Epithelial cell of proximal tubule (primary cell): ENCODE results near the gene MTX3. TPM values are rescaled to one million over a fixed set of nuclear protein-coding genes. Genes with fewer than 3 reads are reported as not detected.

Experiments
- DNase-seq: peaks from one replicate; pipeline ENCODE4 v3.0.0-alpha.2; 2011; ENCODE audit warnings: low read depth
- H3K4me3 ChIP-seq: 2 replicates; pipeline ENCODE4 v1.5.1; 2011; ENCODE audit warnings: low read depth, mild to moderate bottlenecking, low read length
- total RNA-seq: library from RNA; depleted of rRNA; stranded (reverse); fragments of >200 nt; gene quantifications from 2 replicates; pipeline ENCODE4 v1.2.3, GENCODE V29; 2015
- TF ChIP-seq, protein P1 (sequence below): conservative IDR thresholded peaks from 2 replicates; pipeline ENCODE4 v1.5.1; 2012; ENCODE audit warnings: low read depth, mild to moderate bottlenecking, low read length

MTX3 gene
- total RNA-seq, 1 donor from 2014 or later, result 6.2 TPM

DNA sequence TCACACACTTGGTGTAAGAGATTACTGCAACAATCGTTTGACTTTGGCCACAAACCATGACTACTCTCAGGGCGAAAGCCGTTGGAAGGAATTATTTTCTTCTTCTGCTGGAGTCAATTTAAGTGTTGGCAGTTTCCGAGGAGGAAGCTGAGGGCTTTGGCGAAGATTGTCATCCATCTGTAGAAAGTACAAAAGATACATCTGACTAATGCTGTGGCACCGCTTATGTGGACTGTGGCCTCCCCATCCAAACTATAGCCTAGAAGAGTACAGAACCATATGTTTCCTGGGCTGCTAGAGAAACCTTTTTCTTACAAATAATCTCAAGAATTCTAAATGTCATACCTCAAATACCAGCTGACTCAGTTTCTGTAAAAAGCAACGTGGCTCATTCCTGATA lies 7.4 kb downstream of the MTX3 start:
- TF ChIP-seq, protein P1, sequence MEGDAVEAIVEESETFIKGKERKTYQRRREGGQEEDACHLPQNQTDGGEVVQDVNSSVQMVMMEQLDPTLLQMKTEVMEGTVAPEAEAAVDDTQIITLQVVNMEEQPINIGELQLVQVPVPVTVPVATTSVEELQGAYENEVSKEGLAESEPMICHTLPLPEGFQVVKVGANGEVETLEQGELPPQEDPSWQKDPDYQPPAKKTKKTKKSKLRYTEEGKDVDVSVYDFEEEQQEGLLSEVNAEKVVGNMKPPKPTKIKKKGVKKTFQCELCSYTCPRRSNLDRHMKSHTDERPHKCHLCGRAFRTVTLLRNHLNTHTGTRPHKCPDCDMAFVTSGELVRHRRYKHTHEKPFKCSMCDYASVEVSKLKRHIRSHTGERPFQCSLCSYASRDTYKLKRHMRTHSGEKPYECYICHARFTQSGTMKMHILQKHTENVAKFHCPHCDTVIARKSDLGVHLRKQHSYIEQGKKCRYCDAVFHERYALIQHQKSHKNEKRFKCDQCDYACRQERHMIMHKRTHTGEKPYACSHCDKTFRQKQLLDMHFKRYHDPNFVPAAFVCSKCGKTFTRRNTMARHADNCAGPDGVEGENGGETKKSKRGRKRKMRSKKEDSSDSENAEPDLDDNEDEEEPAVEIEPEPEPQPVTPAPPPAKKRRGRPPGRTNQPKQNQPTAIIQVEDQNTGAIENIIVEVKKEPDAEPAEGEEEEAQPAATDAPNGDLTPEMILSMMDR, result no peak
- no peak for DNase-seq
- H3K4me3 ChIP-seq, result no peak overlapping the region

DNA sequence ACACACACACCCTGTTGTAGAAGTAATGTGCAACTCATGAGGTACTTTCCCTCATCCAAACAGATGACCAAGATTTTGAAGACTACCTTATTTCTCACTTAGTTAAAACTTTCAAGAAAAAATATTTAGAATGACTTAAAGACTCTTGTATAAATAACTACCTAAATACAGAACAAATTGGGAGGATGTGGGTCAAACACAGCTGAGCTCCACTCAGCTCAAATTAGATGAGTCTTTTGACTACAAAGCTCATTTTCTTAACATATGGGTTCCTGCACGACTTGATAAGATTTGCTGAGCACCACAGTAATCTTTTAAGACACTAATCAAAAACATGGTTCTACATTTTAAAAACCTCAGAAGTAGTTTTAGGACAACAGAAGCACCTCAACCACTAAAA lies 8.9 kb downstream of the MTX3 start:
- no peak overlapping the region for H3K4me3 ChIP-seq
- no peak for DNase-seq
- TF ChIP-seq, protein P1, result no peak

DNA sequence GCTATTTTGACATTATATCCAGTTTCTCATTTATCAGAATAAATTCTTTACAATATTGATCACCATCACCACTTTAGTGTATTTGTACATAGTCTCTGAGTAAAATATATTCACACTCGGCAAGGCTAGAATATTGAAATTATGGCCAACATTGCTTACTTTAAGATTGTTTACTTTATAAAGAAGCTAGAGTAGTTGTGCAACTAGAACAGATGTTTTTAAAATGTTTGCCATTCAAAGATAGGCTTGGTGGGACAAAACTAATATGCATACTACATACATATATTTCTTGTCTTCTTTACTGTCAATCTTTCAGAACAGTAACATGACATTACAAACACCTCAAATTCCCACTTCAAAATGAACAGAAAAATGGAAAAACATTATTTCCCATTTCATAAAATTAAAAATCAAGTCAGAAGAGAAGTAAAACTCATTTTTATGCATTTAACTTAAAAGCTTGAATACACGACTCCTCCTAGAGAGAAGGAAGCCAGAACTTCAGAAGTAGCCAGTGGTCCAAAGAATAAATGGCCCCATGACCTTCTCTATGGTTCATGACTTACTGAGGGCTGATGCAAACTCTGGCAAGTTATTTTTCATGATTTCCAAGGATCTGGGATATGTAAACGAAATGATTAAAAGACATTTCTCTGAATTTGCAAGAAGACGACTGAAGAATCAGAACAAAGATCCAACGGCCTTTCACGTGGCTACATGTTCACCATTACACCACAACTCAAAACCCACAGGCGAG lies 14.1 kb downstream of the MTX3 start:
- DNase-seq, result no peak
- no peak overlapping the region for H3K4me3 ChIP-seq
- TF ChIP-seq, protein P1, result no peak

DNA sequence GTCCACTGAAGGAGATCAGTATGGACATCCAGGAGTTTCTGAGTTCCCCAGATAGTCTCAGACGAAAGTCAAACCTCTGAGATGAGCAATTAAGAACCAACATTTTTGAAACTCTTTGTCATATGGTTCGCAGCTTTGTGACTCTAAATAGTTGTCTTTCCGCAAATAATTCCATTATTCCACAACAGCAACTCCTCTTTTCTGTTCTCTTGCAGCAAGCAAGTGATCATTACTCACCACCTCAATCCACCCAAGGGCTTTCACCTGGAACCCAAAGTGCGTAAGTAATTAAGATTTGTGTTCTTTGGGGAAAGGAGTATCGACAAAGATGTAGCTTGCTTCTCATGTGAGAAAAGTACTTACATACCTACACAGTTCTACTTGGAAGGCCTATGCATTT lies 15.6 kb downstream of the MTX3 start:
- TF ChIP-seq, protein P1, result no peak
- no peak for DNase-seq

DNA sequence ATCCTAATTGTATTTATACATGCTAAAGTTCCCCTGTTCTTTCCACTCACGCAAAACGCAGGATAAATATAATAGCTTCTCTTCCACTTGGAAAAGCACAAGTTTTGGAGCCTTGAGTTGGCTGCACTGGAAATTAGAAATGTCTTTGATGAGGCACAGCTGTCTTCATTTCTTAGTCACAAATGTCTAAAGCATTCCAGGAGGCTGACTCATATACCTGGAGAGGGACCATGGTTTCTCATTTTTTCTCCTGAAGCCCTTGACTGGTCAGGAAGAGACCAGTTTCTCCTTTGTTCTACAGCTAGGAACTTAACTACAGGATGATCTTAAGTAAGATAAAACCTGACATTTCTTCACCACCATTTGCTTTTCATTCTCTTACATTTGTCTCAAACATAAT lies 16.2 kb downstream of the MTX3 start:
- DNase-seq, result no peak
- no peak overlapping the region for H3K4me3 ChIP-seq
- TF ChIP-seq, protein P1, result no peak

More for the DNA sequence above, 15.6 kb downstream of the MTX3 start:
- H3K4me3 ChIP-seq, result no peak overlapping the region

DNA sequence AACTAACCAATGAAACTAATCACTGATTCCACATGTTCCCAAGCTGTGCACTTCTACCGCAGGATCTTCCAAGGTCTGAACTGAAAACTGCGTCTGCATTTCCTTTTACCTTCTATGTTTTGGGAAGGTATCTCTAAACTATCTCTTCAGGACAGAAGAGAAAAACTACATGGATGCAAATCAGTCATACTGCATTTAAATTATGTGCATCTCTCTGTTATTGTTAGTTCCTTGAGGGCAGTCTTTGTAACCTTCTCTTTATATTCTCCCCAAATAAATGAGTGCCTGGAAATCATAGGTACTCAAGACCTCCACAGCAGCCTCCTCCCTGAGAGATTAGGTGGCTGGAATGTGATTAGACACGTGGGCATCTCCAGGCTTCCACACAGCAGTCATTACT lies 17.1 kb downstream of the MTX3 start:
- TF ChIP-seq, protein P1, result no peak
- DNase-seq, result no peak
- no peak overlapping the region for H3K4me3 ChIP-seq

DNA sequence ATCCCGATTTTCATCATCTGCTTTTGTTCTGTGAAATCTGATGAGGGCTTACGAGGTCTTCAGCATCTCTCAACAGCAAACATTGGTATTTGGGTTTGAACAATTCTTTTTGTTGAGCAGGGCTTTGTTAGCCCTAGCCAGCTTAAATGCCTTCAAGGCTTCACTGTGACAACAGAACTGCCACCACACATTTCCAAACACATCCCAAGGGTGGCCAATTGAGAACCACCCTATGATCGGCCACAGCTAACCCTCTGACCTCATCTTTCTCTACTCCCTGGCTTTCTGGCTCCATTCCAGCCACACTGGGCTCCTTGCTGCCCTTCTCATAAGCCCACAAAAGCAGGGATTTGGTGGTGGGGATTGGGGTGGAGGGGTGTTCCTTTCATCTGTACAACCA lies 17.6 kb downstream of the MTX3 start:
- TF ChIP-seq, protein P1, result no peak
- DNase-seq, result no peak
- H3K4me3 ChIP-seq, result no peak overlapping the region
